ENCODE measurements around the gene SERPINA12.

- no peak for TF ChIP-seq CTCF (IDR thresholded peaks at IDR 0.05; ENCODE audit: insufficient read depth, low read depth, low read length)
- no peak for TF ChIP-seq EZH2 (IDR thresholded peaks at IDR 0.05; ENCODE audit: insufficient read depth, low read length)
These were observed 8.0 kb upstream of the SERPINA12 start for GRCh38 chr14:94517248-94517640.
